A549 (cell line): Measurements from ENCODE around the gene NCOA7.

Experiments
- CTCF ChIP-seq: fragments of >200 bp; sonication (Bioruptor Twin); formaldehyde crosslinking; IDR thresholded peaks from 3 replicates; pipeline ENCODE4 v1.5.1; 2016
- PBX3 ChIP-seq: IDR thresholded peaks from 2 replicates; pipeline ENCODE4 v1.6.1; 2012
- POLR2A ChIP-seq: IDR thresholded peaks from 2 replicates; pipeline ENCODE4 v1.6.1; 2012; ENCODE audit warnings: mild to moderate bottlenecking, low read length

GRCh38 chr6:125949069-125949468 is 158.3 kb downstream of the NCOA7 start:
- TF ChIP-seq POLR2A (no peak), CTCF (no peak), PBX3 (no peak)
